Muscle layer of duodenum (tissue), 2 donors: ENCODE measurements around the gene THAP6.
"Not testable (repeated sequence)": the region's sequence is repeated elsewhere in the genome, so short reads cannot be mapped to it uniquely, and the experiment has no call there.

Experiments
- H3K27ac ChIP-seq: one replicate; pipeline ENCODE4 v1.7.0; 2013; ENCODE audit warnings: mild to moderate bottlenecking, low read length
- H3K27me3 ChIP-seq: one replicate; pipeline ENCODE4 v1.7.0; 2013; ENCODE audit warnings: low read depth, mild to moderate bottlenecking, control low read depth, low read length
- H3K36me3 ChIP-seq, 2 donors: one replicate each; pipeline ENCODE4 v1.7.0; 2013; ENCODE audit warnings: low read length in 2 of 2, control low read depth in 1 of 2, mild to moderate bottlenecking in 1 of 2; ENCODE audit not compliant: insufficient read depth in 2 of 2, control insufficient read depth in 1 of 2
- H3K4me1 ChIP-seq, 2 donors: one replicate each; pipeline ENCODE4 v1.7.0; 2013; ENCODE audit warnings: low read length in 2 of 2, mild to moderate bottlenecking in 2 of 2, control low read depth in 1 of 2, moderate library complexity in 1 of 2; ENCODE audit not compliant: insufficient read depth in 2 of 2, control insufficient read depth in 1 of 2
- H3K4me3 ChIP-seq, 2 donors: one replicate each; pipeline ENCODE4 v1.7.0; 2013; ENCODE audit warnings: low read length in 2 of 2, low read depth in 1 of 2, mild to moderate bottlenecking in 1 of 2
- H3K9me3 ChIP-seq, 2 donors: one replicate each; pipeline ENCODE4 v1.7.0; 2013; ENCODE audit warnings: low read length in 2 of 2, control low read depth in 1 of 2, mild to moderate bottlenecking in 1 of 2; ENCODE audit not compliant: control insufficient read depth in 1 of 2
- donor health status: healthy.

THAP6 gene

GRCh38 chr4:75499900-75500299 lies 14.4 kb upstream of the THAP6 start:
- Histone ChIP-seq H3K36me3 (peaks cover 8 to 20% of the 10 kb centered on the region in 2 donors), H3K4me3 (no peak overlapping the region), H3K9me3 (peaks cover 0 to 4% of the 10 kb centered on the region in 2 donors), H3K4me1 (no peaks in the 10 kb centered on the region), H3K27me3 (no peaks in the 10 kb centered on the region), H3K27ac (no peak overlapping the region)

GRCh38 chr4:75502671-75503070 lies 11.6 kb upstream of the THAP6 start:
- Histone ChIP-seq H3K27me3 (no peaks in the 10 kb centered on the region), H3K4me3 (no peak overlapping the region), H3K4me1 (no peaks in the 10 kb centered on the region), H3K36me3 (peaks cover 16 to 25% of the 10 kb centered on the region in 2 donors), H3K9me3 (peaks cover 0 to 4% of the 10 kb centered on the region in 2 donors), H3K27ac (no peak overlapping the region)

- Histone ChIP-seq H3K9me3 (no peaks in the 10 kb centered on the region), H3K4me3 (no peak overlapping the region), H3K36me3 (peaks cover 10 to 16% of the 10 kb centered on the region in 2 donors), H3K27ac (no peak overlapping the region), H3K27me3 (no peaks in the 10 kb centered on the region), H3K4me1 (peaks cover 0 to 6% of the 10 kb centered on the region in 2 donors)
Observed at GRCh38 chr4:75505630-75506029, 8.6 kb upstream of the THAP6 start.

DNA sequence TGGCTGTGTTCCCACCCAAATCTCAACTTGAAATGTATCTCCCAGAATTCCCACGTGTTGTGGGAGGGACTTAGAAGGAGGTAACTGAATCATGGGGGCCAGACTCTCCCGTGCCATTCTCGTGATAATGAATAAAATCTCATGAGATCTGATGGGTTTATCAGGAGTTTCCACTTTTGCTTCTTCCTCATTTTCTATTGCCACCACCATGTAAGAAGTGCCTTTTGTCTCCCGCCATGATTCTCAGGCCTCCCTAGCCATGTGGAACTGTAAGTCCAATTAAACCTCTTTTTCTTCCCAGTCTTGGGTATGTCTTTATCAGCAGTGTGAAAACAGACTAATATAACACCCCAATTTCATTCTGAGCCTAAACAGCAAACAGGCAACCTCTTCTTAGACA lies 4.7 kb upstream of the THAP6 start:
- H3K27me3 ChIP-seq, H3K4me3 ChIP-seq, H3K36me3 ChIP-seq, H3K27ac ChIP-seq, H3K9me3 ChIP-seq: not testable (repeated sequence)
- peaks cover 11 to 31% of the 10 kb centered on the region in 2 donors for H3K4me1 ChIP-seq

GRCh38 chr4:75511841-75512240 lies 2.4 kb upstream of the THAP6 start:
- H3K27me3 ChIP-seq = no peaks in the 10 kb centered on the region
- H3K4me1 ChIP-seq = peaks cover 18 to 38% of the 10 kb centered on the region in 2 donors
- peak overlapping the region; percentile 53 to 83 for H3K4me3 ChIP-seq
- peak overlapping the region; percentile 70 for H3K27ac ChIP-seq
- peaks cover 4 to 8% of the 10 kb centered on the region in 2 donors for H3K36me3 ChIP-seq
- H3K9me3 ChIP-seq = no peaks in the 10 kb centered on the region

DNA sequence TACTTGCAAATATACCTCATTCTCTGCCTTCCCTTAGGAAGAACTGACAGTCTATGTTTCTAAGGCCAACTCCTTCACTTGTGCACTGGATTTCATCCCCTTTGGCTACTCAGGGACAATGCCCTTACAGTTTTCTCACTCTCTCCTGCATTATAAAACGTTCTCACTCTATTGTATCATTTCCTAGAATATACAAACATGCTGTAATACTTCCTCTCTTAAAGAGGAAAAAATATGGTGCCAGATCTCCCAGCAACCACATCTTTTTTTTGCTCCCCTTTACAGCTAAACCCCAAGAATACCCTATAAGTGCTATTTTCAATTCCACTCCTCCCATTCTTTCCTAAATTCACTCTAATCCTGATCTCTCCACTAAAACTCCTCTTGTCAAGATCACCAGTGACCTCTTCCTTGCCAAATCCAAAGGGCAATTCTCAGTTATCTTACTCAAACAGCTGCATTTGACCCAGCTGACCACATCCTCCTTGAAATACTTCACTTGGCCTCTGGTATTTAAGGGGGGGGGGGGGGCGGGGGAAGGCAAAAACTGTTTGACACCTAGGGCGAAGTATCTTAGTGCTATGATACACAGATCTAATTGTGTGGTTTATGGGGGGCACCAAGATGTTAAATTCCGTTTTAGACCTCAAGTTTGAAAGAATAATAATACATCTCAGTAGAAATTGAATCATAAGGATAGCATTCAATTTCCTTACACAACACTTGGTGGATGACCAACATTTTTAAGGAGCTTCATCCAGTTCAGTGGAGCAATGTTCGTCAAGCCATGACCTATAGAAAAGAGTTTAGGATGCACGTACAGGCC lies 1.7 kb upstream of the THAP6 start:
- Histone ChIP-seq H3K4me1 (peaks cover 18 to 38% of the 10 kb centered on the region in 2 donors), H3K27ac (peak overlapping the region; percentile 95), H3K36me3 (peaks cover 6 to 14% of the 10 kb centered on the region in 2 donors), H3K9me3 (no peaks in the 10 kb centered on the region), H3K27me3 (no peaks in the 10 kb centered on the region), H3K4me3 (peak overlapping the region; percentile 83 to 89)

- H3K27me3 ChIP-seq = no peaks in the 10 kb centered on the region
- peak overlapping the region; percentile 95 for H3K27ac ChIP-seq
- peaks cover 9 to 18% of the 10 kb centered on the region in 2 donors for H3K36me3 ChIP-seq
- no peaks in the 10 kb centered on the region for H3K9me3 ChIP-seq
- peak overlapping the region; percentile 83 to 89 for H3K4me3 ChIP-seq
- peaks cover 18 to 38% of the 10 kb centered on the region in 2 donors for H3K4me1 ChIP-seq
Observed at GRCh38 chr4:75513526-75514130, 645 bp upstream of the THAP6 start.

- Histone ChIP-seq H3K27me3 (no peaks in the 10 kb centered on the region), H3K9me3 (no peaks in the 10 kb centered on the region), H3K4me1 (peaks cover 18 to 37% of the 10 kb centered on the region in 2 donors), H3K4me3 (peak overlapping the region; percentile 83 to 89), H3K27ac (peak overlapping the region; percentile 95), H3K36me3 (peaks cover 9 to 24% of the 10 kb centered on the region in 2 donors)
Observed at GRCh38 chr4:75514949-75515612, 808 bp downstream of the THAP6 start.

GRCh38 chr4:75516144-75516543 lies 1.9 kb downstream of the THAP6 start:
- Histone ChIP-seq H3K27me3 (no peaks in the 10 kb centered on the region), H3K36me3 (peaks cover 9 to 24% of the 10 kb centered on the region in 2 donors), H3K4me3 (no peak overlapping the region), H3K27ac (no peak overlapping the region), H3K4me1 (peaks cover 14 to 26% of the 10 kb centered on the region in 2 donors), H3K9me3 (no peaks in the 10 kb centered on the region)

DNA sequence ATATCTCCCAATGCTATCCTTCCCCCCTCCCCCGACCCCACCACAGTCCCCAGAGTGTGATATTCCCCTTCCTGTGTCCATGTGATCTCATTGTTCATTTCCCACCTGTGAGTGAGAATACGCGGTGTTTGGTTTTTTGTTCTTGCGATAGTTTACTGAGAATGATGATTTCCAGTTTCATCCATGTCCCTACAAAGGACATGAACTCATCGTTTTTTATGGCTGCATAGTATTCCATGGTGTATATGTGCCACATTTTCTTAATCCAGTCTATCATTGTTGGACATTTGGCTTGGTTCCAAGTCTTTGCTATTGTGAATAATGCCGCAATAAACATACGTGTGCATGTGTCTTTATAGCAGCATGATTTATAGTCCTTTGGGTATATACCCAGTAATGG lies 5.2 kb downstream of the THAP6 start:
- not testable (repeated sequence) for H3K4me1 ChIP-seq, H3K27me3 ChIP-seq, H3K27ac ChIP-seq, H3K9me3 ChIP-seq, H3K4me3 ChIP-seq
- H3K36me3 ChIP-seq = peaks cover 9 to 39% of the 10 kb centered on the region in 2 donors

- Histone ChIP-seq H3K27me3 (no peaks in the 10 kb centered on the region), H3K27ac (no peak overlapping the region), H3K9me3 (no peaks in the 10 kb centered on the region), H3K36me3 (peaks cover 22 to 54% of the 10 kb centered on the region in 2 donors), H3K4me1 (no peaks in the 10 kb centered on the region), H3K4me3 (no peak overlapping the region)
Observed at GRCh38 chr4:75525086-75525485, 10.8 kb downstream of the THAP6 start.
